WTC11 (cell line): ENCODE measurements around the gene GSG1L. TPM values are rescaled to one million over a fixed set of nuclear protein-coding genes. Genes with fewer than 3 reads are reported as not detected.
A peak's percentile ranks its signal among the peaks of the same experiment; 100 is the strongest.

ENCODE experiments used
- ATAC-seq: fragments of 200-7000 bp; cut with Tn5 transposase; 2 replicates; pipeline ENCODE4 v1.10.0; 2021; ENCODE audit warnings: mild to moderate bottlenecking, moderate library complexity
- CTCF ChIA-PET: fragments of 300-600 bp; sonication (Branson Sonifier 250); formaldehyde crosslinking; loops from one replicate; lab custom pipeline; 2021; ENCODE audit warnings: antibody characterized with exemption; lab: Charles Lee
- POLR2A ChIA-PET: fragments of 350-600 bp; sonication (Branson Sonifier 250); formaldehyde crosslinking; loops from one replicate; lab custom pipeline; 2021; ENCODE audit warnings: antibody characterized with exemption; lab: Charles Lee
- DNase-seq: peaks from one replicate; pipeline ENCODE4 v3.0.0; 2021; ENCODE audit warnings: low spot score
- H3K27ac Mint-ChIP-seq: 2 replicates; pipeline ENCODE4 v1.8.0; 2021; ENCODE audit warnings: mixed read lengths
- H3K27me3 Mint-ChIP-seq: 2 replicates; pipeline ENCODE4 v1.8.0; 2021; ENCODE audit warnings: low read depth, mild to moderate bottlenecking, moderate library complexity, mixed read lengths
- H3K36me3 Mint-ChIP-seq: 2 replicates; pipeline ENCODE4 v1.8.0; 2021; ENCODE audit warnings: mixed read lengths
- H3K4me1 Mint-ChIP-seq: 2 replicates; pipeline ENCODE4 v1.8.0; 2022; ENCODE audit warnings: mixed read lengths
- H3K4me3 Mint-ChIP-seq: 2 replicates; pipeline ENCODE4 v1.8.0; 2021; ENCODE audit warnings: mild to moderate bottlenecking, moderate library complexity, mixed read lengths
- H3K9me3 Mint-ChIP-seq: 2 replicates; pipeline ENCODE4 v1.8.0; 2021; ENCODE audit warnings: mixed read lengths
- CREM ChIP-seq: sonication (generic); formaldehyde crosslinking; IDR thresholded peaks from 2 replicates; pipeline ENCODE4 v1.8.1; 2022; ENCODE audit warnings: mild to moderate bottlenecking, missing genetic modification reagents, moderate library complexity
- ELF4 ChIP-seq: sonication (generic); formaldehyde crosslinking; IDR thresholded peaks from 2 replicates; pipeline ENCODE4 v1.8.1; 2022; ENCODE audit warnings: low read depth, mild to moderate bottlenecking, moderate library complexity, missing genetic modification reagents
- FOXJ3 ChIP-seq: sonication (generic); formaldehyde crosslinking; IDR thresholded peaks from 2 replicates; pipeline ENCODE4 v1.9.0; 2021; ENCODE audit warnings: missing genetic modification reagents, mild to moderate bottlenecking, borderline replicate concordance
- FOXK1 ChIP-seq: sonication (generic); formaldehyde crosslinking; IDR thresholded peaks from 2 replicates; pipeline ENCODE4 v1.8.0; 2022; ENCODE audit warnings: mild to moderate bottlenecking, moderate library complexity, missing genetic modification reagents
- GTF2I ChIP-seq: fragments of 250-450 bp; sonication (Bioruptor Pico); conservative IDR thresholded peaks from 2 replicates; pipeline ENCODE4 v1.4.0; 2021; ENCODE audit warnings: mild to moderate bottlenecking
- HMGA2 ChIP-seq: fragments of 250-450 bp; sonication (Bioruptor Pico); IDR thresholded peaks from 2 replicates; pipeline ENCODE4 v1.4.0; 2021; ENCODE audit warnings: mild to moderate bottlenecking, moderate library complexity
- IRF2 ChIP-seq: sonication (generic); formaldehyde crosslinking; IDR thresholded peaks from 2 replicates; pipeline ENCODE4 v1.8.0; 2022; ENCODE audit warnings: low read depth, missing genetic modification reagents, borderline replicate concordance
- KAT7 ChIP-seq: sonication (generic); formaldehyde crosslinking; IDR thresholded peaks from 2 replicates; pipeline ENCODE4 v1.8.1; 2023; ENCODE audit warnings: missing genetic modification reagents, mild to moderate bottlenecking, borderline replicate concordance
- NFYB ChIP-seq: sonication (generic); formaldehyde crosslinking; conservative IDR thresholded peaks from 2 replicates; pipeline ENCODE4 v1.8.0; 2022; ENCODE audit warnings: low read depth, missing genetic modification reagents
- NR2C2 ChIP-seq: sonication (generic); formaldehyde crosslinking; IDR thresholded peaks from 2 replicates; pipeline ENCODE4 v1.8.0; 2022; ENCODE audit warnings: mild to moderate bottlenecking, missing genetic modification reagents
- NR3C1 ChIP-seq: sonication (generic); formaldehyde crosslinking; conservative IDR thresholded peaks from 2 replicates; pipeline ENCODE4 v1.8.1; 2023; ENCODE audit warnings: low read depth, mild to moderate bottlenecking, missing genetic modification reagents
- SMAD4 ChIP-seq: sonication (generic); formaldehyde crosslinking; IDR thresholded peaks from 2 replicates; pipeline ENCODE4 v1.8.0; 2022; ENCODE audit warnings: mild to moderate bottlenecking, missing genetic modification reagents
- SOX15 ChIP-seq: fragments of 250-450 bp; sonication (Bioruptor Pico); IDR thresholded peaks from 2 replicates; pipeline ENCODE4 v1.9.0; 2021; ENCODE audit warnings: mild to moderate bottlenecking
- TEAD4 ChIP-seq: sonication (generic); formaldehyde crosslinking; IDR thresholded peaks from 2 replicates; pipeline ENCODE4 v1.8.0; 2022; ENCODE audit warnings: mild to moderate bottlenecking, missing genetic modification reagents
- TP53 ChIP-seq: sonication (generic); formaldehyde crosslinking; IDR thresholded peaks from 2 replicates; pipeline ENCODE4 v1.8.1; 2023; ENCODE audit warnings: mild to moderate bottlenecking, missing genetic modification reagents
- ZNF138 ChIP-seq: sonication (generic); formaldehyde crosslinking; conservative IDR thresholded peaks from 2 replicates; pipeline ENCODE4 v1.8.1; 2022; ENCODE audit warnings: mild to moderate bottlenecking, moderate library complexity, missing genetic modification reagents
- ZNF232 ChIP-seq: sonication (generic); formaldehyde crosslinking; IDR thresholded peaks from 2 replicates; pipeline ENCODE4 v1.8.0; 2022; ENCODE audit warnings: mild to moderate bottlenecking, missing genetic modification reagents
- ZNF671 ChIP-seq: fragments of 250-450 bp; sonication (Bioruptor Pico); IDR thresholded peaks from 2 replicates; pipeline ENCODE4 v1.8.0; 2021; ENCODE audit warnings: mild to moderate bottlenecking
- total RNA-seq: library from RNA; stranded (reverse); gene quantifications from 3 replicates; pipeline ENCODE4 v1.2.3, GENCODE V29; 2021
- TF ChIP-seq, protein P1 (sequence below): sonication (generic); formaldehyde crosslinking; IDR thresholded peaks from 2 replicates; pipeline ENCODE4 v1.8.1; 2022; ENCODE audit warnings: mild to moderate bottlenecking, moderate library complexity, missing genetic modification reagents
- TF ChIP-seq, protein P2 (sequence below): sonication (generic); formaldehyde crosslinking; IDR thresholded peaks from 2 replicates; pipeline ENCODE4 v1.8.1; 2022; ENCODE audit warnings: low read depth, mild to moderate bottlenecking, moderate library complexity, missing genetic modification reagents, borderline replicate concordance
- TF ChIP-seq, protein P3 (sequence below): fragments of 200-600 bp; IDR thresholded peaks from 2 replicates; pipeline ENCODE4 v1.8.0; 2022; ENCODE audit warnings: antibody characterized with exemption
- TF ChIP-seq, protein P4 (sequence below): fragments of 250-450 bp; sonication (Bioruptor Pico); IDR thresholded peaks from 2 replicates; pipeline ENCODE4 v2.1.2; 2022; ENCODE audit warnings: mild to moderate bottlenecking, moderate library complexity
- TF ChIP-seq, protein P5 (sequence below): fragments of 250-450 bp; sonication (Bioruptor Pico); IDR thresholded peaks from 2 replicates; pipeline ENCODE4 v1.8.0; 2021; ENCODE audit warnings: mild to moderate bottlenecking
- TF ChIP-seq, protein P6 (sequence below): sonication (generic); formaldehyde crosslinking; IDR thresholded peaks from 2 replicates; pipeline ENCODE4 v1.8.0; 2023; ENCODE audit warnings: missing genetic modification reagents

Gene GSG1L
- total RNA-seq, 1 experiment from 2014 or later = 0.28 TPM

DNA sequence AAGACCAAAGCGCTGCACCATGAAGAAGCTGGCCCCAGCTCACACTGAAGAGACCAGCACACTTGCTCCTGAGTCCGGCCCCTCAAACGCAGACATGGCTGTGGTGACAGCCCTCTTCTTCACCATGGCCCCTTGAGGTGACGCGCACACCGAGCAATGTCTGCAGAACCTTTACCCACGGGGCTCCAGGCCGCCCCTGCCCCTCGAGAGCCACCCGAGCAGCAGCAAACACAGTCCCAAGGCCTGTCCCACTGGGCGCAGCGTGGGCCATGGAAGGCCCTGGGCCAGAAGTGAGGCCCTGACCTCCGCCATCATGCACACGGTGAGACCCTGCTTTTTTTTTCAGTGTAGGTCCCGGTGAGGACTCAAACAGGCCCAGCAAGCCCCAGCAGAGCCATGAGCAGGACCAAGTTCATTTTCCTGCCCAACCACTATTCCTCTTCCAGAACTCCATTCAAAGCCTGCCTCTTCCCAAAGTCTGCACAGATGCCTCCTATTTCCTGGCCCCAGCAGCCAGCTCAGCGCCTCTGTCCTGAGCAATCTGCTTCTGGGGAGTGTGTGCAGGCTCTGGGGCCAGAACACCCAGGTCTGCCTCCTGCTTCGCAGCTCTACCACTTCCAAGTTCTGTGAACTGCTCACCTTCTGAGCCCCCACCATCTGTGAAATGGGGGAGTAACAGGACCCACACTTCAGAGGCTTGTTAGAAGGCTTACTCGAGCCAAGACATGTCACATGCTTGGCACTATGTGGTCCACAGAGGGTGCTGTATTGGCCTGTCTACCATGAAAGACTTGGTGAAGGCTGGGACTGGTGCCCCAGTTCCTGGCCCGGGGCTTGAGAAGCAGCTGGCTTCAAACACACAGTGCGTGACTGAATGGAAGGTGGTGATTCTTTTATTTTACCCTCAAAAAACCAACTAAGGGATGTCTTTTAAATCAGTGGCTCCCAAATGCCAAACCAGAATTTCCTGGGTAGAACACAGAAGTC is 35.7 kb upstream of the GSG1L start:
- TF ChIP-seq, protein P1, sequence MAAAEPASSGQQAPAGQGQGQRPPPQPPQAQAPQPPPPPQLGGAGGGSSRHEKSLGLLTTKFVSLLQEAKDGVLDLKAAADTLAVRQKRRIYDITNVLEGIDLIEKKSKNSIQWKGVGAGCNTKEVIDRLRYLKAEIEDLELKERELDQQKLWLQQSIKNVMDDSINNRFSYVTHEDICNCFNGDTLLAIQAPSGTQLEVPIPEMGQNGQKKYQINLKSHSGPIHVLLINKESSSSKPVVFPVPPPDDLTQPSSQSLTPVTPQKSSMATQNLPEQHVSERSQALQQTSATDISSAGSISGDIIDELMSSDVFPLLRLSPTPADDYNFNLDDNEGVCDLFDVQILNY (CRISPR knock-in tag) = no peak
- TF ChIP-seq ELF4 (CRISPR knock-in tag) = no peak
- TF ChIP-seq, protein P2, sequence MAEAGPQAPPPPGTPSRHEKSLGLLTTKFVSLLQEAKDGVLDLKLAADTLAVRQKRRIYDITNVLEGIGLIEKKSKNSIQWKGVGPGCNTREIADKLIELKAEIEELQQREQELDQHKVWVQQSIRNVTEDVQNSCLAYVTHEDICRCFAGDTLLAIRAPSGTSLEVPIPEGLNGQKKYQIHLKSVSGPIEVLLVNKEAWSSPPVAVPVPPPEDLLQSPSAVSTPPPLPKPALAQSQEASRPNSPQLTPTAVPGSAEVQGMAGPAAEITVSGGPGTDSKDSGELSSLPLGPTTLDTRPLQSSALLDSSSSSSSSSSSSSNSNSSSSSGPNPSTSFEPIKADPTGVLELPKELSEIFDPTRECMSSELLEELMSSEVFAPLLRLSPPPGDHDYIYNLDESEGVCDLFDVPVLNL (CRISPR knock-in tag) = no peak
- TF ChIP-seq, protein P3, sequence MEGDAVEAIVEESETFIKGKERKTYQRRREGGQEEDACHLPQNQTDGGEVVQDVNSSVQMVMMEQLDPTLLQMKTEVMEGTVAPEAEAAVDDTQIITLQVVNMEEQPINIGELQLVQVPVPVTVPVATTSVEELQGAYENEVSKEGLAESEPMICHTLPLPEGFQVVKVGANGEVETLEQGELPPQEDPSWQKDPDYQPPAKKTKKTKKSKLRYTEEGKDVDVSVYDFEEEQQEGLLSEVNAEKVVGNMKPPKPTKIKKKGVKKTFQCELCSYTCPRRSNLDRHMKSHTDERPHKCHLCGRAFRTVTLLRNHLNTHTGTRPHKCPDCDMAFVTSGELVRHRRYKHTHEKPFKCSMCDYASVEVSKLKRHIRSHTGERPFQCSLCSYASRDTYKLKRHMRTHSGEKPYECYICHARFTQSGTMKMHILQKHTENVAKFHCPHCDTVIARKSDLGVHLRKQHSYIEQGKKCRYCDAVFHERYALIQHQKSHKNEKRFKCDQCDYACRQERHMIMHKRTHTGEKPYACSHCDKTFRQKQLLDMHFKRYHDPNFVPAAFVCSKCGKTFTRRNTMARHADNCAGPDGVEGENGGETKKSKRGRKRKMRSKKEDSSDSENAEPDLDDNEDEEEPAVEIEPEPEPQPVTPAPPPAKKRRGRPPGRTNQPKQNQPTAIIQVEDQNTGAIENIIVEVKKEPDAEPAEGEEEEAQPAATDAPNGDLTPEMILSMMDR = no peak
- Mint-ChIP-seq H3K4me3 (no peak overlapping the region), H3K27me3 (no peaks in the 10 kb centered on the region), H3K4me1 (peaks cover 3% of the 10 kb centered on the region; the same call in 1 of the 2 replicates), H3K9me3 (no peaks in the 10 kb centered on the region), H3K36me3 (peaks cover 61% of the 10 kb centered on the region), H3K27ac (no peak overlapping the region)
- DNase-seq (no peak), ATAC-seq (no peak)
- ChIA-PET POLR2A (no interaction called here), CTCF (interaction anchor here (1.7 to 2.6 kb wide), 2 partner anchors 8 to 29 kb away, joined by 7 to 8 read pairs; no protein-coding TSS in a partner anchor)

DNA sequence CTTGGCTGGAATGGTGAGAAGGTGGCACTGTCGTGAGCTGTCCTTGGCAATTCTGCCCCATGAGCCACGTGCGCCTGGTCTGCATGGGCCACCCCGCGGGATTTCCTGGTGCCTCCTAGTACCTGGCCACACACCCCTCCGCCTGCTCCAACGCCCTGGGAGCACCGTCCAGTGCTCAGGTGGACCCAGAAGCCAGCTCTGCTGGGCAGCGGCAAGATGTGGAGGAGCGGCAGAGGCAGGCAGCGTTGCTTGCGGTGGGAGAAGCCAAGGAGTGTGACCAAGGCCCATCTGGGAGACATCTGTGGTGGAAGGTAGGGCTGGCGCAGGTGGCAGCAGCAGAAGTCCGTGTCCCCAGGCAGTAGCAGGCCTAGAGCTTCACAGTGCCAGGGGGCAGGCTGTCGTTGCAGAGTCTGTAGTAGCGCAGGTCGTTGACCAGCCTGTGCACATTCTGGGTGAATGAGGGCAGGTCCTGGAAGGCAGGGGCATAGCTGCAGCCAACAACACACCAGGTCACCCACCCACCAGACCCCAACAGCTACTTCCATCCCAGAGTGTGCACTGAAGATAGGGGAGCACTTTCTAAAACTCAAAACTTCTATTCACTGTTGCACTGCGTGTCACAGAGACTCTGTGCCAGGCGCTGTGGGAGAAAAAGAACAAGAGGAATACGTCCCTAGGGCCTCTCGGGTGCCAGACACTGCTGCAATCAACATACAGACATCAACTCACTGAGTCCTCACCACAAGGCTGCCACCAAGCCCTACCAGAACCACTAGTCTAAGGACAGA is 34.9 kb upstream of the GSG1L start:
- no peaks in the 10 kb centered on the region for H3K27me3 Mint-ChIP-seq
- H3K4me3 Mint-ChIP-seq = no peak overlapping the region
- H3K27ac Mint-ChIP-seq = no peak overlapping the region

DNA sequence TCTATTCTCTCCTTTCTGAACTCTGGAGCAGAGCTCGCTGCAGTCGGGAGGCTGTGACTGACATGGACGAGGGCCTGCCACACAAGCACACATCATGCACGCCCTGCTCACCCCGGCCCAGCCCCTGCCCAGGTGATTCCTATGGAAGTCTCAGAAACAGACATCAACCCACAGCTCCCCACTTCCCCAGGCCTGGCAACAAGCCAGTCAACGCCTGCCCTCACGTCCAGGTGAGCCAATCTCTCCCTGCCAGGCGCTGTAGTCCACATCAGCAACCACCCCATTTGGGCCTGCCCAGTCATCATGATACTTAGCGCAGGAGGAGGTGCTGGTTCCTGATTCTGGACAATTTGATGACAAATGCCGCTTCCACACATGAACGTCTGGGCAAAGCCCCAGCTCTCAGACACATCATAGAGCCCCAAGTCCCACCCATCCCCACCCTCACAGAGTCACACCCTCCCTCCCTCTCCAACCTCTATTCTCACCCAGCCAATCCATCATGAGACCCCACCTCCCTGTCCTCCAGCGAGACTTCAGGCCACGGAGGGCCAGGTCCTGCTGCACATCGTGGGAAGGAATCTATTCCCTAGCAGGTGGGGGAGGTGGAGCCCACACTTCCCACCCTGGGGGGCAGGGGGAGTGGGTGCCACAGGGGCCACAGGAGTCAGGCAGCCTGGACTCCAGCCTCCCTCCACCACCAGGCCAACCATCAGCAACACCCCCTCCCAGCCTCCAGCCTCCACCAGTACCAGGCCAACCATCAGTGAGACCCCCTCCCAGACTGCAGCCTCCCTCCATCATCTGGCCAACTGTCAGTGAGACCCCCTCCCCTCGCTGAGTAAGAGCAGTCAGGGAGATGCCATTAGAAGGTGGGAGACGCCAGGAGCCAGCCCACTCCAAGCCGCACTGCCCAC is 33.7 kb upstream of the GSG1L start:
- no peak for ATAC-seq
- no peaks in the 10 kb centered on the region for H3K9me3 Mint-ChIP-seq
- H3K4me3 Mint-ChIP-seq = no peak overlapping the region
- H3K4me1 Mint-ChIP-seq = peaks cover 21% of the 10 kb centered on the region
- DNase-seq = peak; percentile 6
- H3K27me3 Mint-ChIP-seq = no peaks in the 10 kb centered on the region
- POLR2A ChIA-PET = no interaction called here
- peak overlapping the region; percentile 44; the same call in 1 of the 2 replicates for H3K27ac Mint-ChIP-seq
- CTCF ChIA-PET = no interaction called here
- peaks cover 43% of the 10 kb centered on the region for H3K36me3 Mint-ChIP-seq
- TF ChIP-seq, protein P4, sequence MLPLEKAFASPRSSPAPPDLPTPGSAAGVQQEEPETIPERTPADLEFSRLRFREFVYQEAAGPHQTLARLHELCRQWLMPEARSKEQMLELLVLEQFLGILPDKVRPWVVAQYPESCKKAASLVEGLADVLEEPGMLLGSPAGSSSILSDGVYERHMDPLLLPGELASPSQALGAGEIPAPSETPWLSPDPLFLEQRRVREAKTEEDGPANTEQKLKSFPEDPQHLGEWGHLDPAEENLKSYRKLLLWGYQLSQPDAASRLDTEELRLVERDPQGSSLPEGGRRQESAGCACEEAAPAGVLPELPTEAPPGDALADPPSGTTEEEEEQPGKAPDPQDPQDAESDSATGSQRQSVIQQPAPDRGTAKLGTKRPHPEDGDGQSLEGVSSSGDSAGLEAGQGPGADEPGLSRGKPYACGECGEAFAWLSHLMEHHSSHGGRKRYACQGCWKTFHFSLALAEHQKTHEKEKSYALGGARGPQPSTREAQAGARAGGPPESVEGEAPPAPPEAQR (CRISPR knock-in tag) = no peak
- TF ChIP-seq SOX15 (CRISPR knock-in tag) = no peak
- TF ChIP-seq CREM (CRISPR knock-in tag) = no peak
- TF ChIP-seq KAT7 (CRISPR knock-in tag) = no peak
- TF ChIP-seq ZNF138 (CRISPR knock-in tag) = no peak
- TF ChIP-seq, protein P5, sequence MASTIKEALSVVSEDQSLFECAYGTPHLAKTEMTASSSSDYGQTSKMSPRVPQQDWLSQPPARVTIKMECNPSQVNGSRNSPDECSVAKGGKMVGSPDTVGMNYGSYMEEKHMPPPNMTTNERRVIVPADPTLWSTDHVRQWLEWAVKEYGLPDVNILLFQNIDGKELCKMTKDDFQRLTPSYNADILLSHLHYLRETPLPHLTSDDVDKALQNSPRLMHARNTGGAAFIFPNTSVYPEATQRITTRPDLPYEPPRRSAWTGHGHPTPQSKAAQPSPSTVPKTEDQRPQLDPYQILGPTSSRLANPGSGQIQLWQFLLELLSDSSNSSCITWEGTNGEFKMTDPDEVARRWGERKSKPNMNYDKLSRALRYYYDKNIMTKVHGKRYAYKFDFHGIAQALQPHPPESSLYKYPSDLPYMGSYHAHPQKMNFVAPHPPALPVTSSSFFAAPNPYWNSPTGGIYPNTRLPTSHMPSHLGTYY (CRISPR knock-in tag) = no peak
- TF ChIP-seq TP53 (CRISPR knock-in tag) = no peak
- no peak for TF ChIP-seq ELF4 (CRISPR knock-in tag)
- no peak for TF ChIP-seq NR3C1 (CRISPR knock-in tag)
- no peak for TF ChIP-seq GTF2I
- TF ChIP-seq ZNF232 (CRISPR knock-in tag) = no peak
- TF ChIP-seq NR2C2 (CRISPR knock-in tag) = no peak

More for the DNA sequence above, 34.9 kb upstream of the GSG1L start:
- POLR2A ChIA-PET = no interaction called here
- H3K4me1 Mint-ChIP-seq = peaks cover 11% of the 10 kb centered on the region
- CTCF ChIA-PET = interaction anchor here (2.6 kb wide), 1 partner anchor 28 kb away, joined by 7 read pairs; no protein-coding TSS in a partner anchor
- DNase-seq (no peak), ATAC-seq (no peak)
- TF ChIP-seq FOXK1 (CRISPR knock-in tag) (no peak), FOXJ3 (CRISPR knock-in tag) (no peak), SMAD4 (CRISPR knock-in tag) (no peak), ELF4 (CRISPR knock-in tag) (no peak), NFYB (no peak), HMGA2 (CRISPR knock-in tag) (no peak), IRF2 (CRISPR knock-in tag) (no peak), TEAD4 (CRISPR knock-in tag) (no peak), ZNF671 (CRISPR knock-in tag) (no peak), NR3C1 (CRISPR knock-in tag) (no peak), TP53 (CRISPR knock-in tag) (no peak)
- TF ChIP-seq, protein P6, sequence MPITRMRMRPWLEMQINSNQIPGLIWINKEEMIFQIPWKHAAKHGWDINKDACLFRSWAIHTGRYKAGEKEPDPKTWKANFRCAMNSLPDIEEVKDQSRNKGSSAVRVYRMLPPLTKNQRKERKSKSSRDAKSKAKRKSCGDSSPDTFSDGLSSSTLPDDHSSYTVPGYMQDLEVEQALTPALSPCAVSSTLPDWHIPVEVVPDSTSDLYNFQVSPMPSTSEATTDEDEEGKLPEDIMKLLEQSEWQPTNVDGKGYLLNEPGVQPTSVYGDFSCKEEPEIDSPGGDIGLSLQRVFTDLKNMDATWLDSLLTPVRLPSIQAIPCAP (CRISPR knock-in tag) = no peak
- TF ChIP-seq, all 79 proteins: peak for 0
- Mint-ChIP-seq H3K9me3 (no peaks in the 10 kb centered on the region), H3K36me3 (peaks cover 52% of the 10 kb centered on the region)
